Middle frontal gyrus (tissue), 1 donor: ENCODE measurements around the gene TBC1D12.
"Not testable (repeated sequence)": the region's sequence is repeated elsewhere in the genome, so short reads cannot be mapped to it uniquely, and the experiment has no call there.

Experiments used
- DNase-seq: peaks from one replicate; pipeline ENCODE4 v3.0.0-alpha.2; 2015; ENCODE audit warnings: low spot score; ENCODE audit errors: extremely low spot score

Gene TBC1D12

GRCh38 chr10:94402204-94402842 is at the start of gene TBC1D12:
TBC1D12 (plus strand) TSS chr10:94402541; CDS start chr10:94402614, 73 bp downstream.
- DNase-seq, result peak; percentile 93

- no peak for DNase-seq
Measured at GRCh38 chr10:94353336-94353735, 49.0 kb upstream of the TBC1D12 start.

GRCh38 chr10:94355841-94356240 is 46.5 kb upstream of the TBC1D12 start:
- DNase-seq, result no peak

- no peak for DNase-seq
Measured at GRCh38 chr10:94357193-94357592, 45.1 kb upstream of the TBC1D12 start.

GRCh38 chr10:94358480-94358879 is 43.9 kb upstream of the TBC1D12 start:
- no peak for DNase-seq

GRCh38 chr10:94361171-94361794 is 41.1 kb upstream of the TBC1D12 start:
- DNase-seq, result no peak

- peak; percentile 93 for DNase-seq
Measured at GRCh38 chr10:94362360-94363250, 39.7 kb upstream of the TBC1D12 start, which contains the start of gene NOC3L. NOC3L (minus strand) TSS chr10:94362939; CDS start chr10:94362838, 101 bp downstream.

- no peak for DNase-seq
Measured at GRCh38 chr10:94363251-94363565, 39.1 kb upstream of the TBC1D12 start.

- no peak for DNase-seq
Measured at GRCh38 chr10:94364482-94364881, 37.9 kb upstream of the TBC1D12 start.

- DNase-seq, result no peak
Measured at GRCh38 chr10:94366382-94366781, 36.0 kb upstream of the TBC1D12 start.

- DNase-seq, result peak; percentile 3
Measured at GRCh38 chr10:94370501-94370900, 31.8 kb upstream of the TBC1D12 start.

- DNase-seq, result no peak
Measured at GRCh38 chr10:94375374-94375773, 27.0 kb upstream of the TBC1D12 start.

- no peak for DNase-seq
Measured at GRCh38 chr10:94376865-94377264, 25.5 kb upstream of the TBC1D12 start.

GRCh38 chr10:94383530-94383929 is 18.8 kb upstream of the TBC1D12 start:
- no peak for DNase-seq

- DNase-seq, result not testable (repeated sequence)
Measured at GRCh38 chr10:94385733-94386132, 16.6 kb upstream of the TBC1D12 start.

GRCh38 chr10:94392117-94392516 is 10.2 kb upstream of the TBC1D12 start:
- DNase-seq, result not testable (repeated sequence)

- no peak for DNase-seq
Measured at GRCh38 chr10:94397549-94398370, 4.6 kb upstream of the TBC1D12 start.

- DNase-seq, result no peak
Measured at GRCh38 chr10:94398762-94399161, 3.6 kb upstream of the TBC1D12 start.

GRCh38 chr10:94402843-94403379 is 570 bp downstream of the TBC1D12 start:
- no peak for DNase-seq

- no peak for DNase-seq
Measured at GRCh38 chr10:94403380-94404213, 1.3 kb downstream of the TBC1D12 start.
